Measurements from ENCODE around the gene CRABP2.

The CRABP2 gene

GRCh38 chr1:156667968-156668709 is 37.2 kb downstream of the CRABP2 start:
- no peak for DNase-seq (ENCODE audit: low spot score)

DNA sequence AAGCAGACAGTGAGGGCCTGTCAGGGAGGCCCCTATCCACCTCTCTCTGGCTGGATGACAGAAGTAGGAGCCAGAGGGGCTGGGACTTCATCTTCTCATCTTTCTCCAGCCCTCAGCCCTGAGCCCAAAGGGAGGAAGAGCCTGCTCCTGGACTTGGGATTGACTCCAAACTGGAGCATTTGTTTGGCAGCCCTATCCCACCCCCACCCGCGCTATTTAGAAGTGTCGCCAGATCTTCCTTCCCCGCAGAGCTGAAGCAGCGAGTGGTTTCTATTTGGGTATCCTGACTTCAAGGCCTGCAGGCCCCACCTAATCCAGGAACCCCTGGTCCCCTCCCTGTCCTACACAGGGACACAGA is 37.8 kb downstream of the CRABP2 start:
- DNase-seq (ENCODE audit: low spot score), result no peak

DNA sequence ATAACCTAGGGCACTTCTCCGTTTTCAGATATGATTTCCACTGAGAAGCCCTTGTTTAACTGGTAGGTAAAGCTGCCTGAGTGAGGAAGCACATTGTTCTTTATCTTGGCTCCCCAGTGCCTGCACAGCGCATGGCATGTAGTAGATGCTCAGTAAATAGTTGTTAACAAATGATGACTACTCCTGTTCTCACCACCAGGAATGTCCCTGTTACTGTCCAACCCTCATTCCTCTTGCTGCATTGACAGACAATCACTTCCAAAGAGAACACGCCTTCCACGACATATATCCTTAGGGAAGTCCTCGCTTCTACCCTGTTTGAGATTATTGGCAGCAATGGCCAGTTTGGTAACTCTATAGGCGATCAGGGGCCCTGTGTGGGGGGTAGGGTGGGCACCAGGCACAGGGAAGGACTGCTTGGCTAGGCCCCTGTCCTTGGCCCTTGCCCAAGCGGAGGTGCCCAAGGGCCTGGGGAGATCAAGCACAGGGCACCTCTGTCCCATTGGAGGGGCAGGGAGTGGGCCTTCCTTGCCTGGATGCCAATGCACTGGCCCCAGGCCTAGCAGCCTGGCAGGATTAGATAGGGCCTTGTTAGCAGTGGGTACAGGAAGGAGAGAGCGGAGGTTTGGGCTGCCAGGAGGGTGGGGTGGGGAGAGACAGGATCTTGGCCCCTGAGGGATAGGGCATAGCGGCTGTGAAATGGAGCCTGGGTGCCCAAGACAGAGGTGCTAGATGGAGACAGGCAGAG is 38.3 kb downstream of the CRABP2 start:
- DNase-seq (ENCODE audit: low spot score), result no peak

GRCh38 chr1:156665539-156665938 is 39.8 kb downstream of the CRABP2 start:
- DNase-seq (ENCODE audit: low spot score), result no peak

- DNase-seq (ENCODE audit: low spot score), result no peak
Observed at GRCh38 chr1:156664767-156665411, 40.5 kb downstream of the CRABP2 start.

DNA sequence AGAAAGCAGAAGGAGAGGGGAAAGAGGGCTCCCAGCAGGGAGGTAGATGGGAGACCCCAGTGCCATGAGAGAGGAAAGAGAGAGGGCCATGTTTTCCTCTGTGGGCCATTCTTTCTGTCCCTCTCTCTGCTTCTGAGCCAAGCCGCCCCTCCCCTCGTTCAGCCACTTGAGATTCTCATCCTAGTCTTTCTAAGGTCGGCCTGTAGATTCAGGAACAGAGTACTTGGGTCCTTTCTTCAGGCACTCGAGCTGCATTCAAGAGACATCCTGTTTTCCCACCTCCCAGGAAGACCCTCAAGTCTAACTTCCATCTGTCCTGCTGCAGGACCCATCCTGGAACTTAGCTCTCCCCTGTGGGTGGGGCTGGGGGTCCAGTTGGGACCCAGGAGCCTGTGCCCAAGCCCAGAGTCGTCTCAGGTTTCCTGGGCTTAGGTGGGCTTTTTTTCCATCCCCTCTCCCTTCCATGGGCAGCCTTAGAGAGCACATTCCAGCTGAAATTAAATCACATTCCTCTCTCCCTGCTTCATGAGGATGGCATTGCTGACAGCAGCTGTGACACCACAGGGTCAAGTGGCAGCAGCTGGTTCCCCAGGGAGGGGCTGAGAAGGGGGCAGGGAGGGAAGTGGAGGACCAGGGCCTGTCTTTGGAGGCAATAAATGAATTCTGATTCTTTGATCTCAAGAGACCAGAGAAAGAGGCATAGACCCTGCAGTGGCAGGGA is 41.2 kb downstream of the CRABP2 start:
- no peak for DNase-seq (ENCODE audit: low spot score)

DNA sequence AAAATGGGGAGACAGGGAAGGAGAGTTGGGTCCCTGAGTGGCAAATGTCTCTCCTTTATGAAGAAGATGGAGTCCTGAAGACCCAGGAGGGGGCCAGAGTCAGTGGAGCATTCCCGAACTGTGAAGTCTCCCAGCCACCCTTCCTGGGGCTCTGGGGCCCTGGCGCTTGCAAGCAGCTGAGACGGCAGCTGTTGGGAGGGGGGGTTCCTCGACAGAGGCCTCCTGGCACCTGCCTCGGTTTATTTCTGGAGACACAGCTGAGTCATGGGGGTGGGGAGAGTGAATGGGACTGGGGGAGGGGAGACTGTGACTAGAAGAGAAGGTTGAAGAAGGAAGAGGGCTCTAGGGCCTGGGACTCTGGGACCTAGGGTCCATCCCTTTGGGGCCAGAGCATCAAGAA is 42.2 kb downstream of the CRABP2 start:
- DNase-seq (ENCODE audit: low spot score), result no peak

DNA sequence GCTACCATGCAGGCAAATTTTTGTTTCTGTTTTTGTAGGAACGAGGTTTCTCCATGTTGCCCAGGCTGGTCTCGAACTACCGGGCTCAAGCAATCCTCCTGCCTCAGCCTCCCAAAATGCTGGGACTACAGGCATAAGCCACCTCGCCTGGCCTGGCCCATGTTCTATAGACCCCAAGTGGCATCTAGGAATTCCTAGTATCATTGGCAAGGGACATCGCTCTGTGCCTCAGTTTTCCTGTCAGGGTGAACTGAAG is 42.7 kb downstream of the CRABP2 start:
- no peak for DNase-seq (ENCODE audit: low spot score)

DNA sequence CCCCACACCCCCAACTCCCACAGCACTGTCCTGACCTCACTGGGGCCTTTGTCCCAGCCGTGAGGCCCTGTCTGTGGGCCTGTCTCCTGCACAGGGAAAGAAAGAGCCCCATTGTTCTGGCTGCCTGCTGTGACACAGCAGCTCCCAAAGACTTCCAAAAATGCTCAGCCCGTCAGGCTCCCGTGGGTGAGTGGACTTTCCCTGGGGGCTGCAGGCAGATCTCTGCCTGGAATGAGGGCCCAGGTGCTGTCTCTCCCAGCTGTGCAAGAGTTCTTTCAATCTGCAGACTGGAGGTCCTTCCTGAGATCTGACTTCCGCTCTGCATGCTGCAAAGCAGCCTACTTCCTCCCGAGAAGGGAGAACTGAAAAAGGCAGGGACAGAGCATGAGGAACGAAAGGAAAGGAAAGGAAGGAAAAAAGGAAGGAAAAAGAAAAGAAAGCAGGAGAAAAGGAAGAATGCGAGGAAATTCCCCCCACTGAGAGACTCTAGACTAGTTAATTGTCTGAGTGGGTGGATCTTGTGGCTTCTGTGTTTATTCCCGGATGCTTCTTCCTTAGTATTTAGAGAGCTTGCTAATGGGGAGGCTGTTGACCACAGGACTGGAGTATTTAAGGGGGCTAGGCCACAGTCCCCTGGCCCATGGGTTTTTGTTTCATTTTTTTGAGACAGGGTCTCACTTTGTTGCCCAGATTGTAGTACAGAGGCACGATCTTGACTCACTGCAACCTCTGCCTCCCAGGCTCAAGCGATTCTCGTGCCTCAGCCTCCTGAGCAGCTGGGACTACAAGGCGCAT is 43.2 kb downstream of the CRABP2 start:
- DNase-seq (ENCODE audit: low spot score), result no peak

GRCh38 chr1:156660752-156661112 is 44.7 kb downstream of the CRABP2 start:
- DNase-seq (ENCODE audit: low spot score), result no peak

GRCh38 chr1:156659988-156660751 is 45.2 kb downstream of the CRABP2 start:
- DNase-seq (ENCODE audit: low spot score), result peak; percentile 99

DNA sequence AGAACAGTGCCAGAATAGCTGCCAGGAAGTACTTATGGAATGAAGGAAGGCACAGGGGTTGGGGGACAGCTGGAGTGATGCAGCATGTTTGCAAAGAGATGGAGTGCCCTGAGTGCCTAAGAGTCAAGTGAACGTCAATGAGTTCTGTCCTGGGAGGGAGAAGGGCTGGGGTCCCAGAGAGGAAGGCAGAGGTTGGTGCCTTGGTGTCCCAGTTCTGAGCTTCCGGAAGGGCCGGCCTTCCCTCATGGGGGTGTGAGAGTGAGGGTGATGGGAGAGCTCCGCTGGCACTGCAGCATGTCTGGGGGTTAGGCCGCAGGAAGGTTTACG is 45.8 kb downstream of the CRABP2 start:
- DNase-seq (ENCODE audit: low spot score), result no peak

GRCh38 chr1:156658945-156659574 is 46.3 kb downstream of the CRABP2 start:
- no peak for DNase-seq (ENCODE audit: low spot score)

- DNase-seq (ENCODE audit: low spot score), result no peak
Observed at GRCh38 chr1:156658496-156658895, 46.9 kb downstream of the CRABP2 start.

DNA sequence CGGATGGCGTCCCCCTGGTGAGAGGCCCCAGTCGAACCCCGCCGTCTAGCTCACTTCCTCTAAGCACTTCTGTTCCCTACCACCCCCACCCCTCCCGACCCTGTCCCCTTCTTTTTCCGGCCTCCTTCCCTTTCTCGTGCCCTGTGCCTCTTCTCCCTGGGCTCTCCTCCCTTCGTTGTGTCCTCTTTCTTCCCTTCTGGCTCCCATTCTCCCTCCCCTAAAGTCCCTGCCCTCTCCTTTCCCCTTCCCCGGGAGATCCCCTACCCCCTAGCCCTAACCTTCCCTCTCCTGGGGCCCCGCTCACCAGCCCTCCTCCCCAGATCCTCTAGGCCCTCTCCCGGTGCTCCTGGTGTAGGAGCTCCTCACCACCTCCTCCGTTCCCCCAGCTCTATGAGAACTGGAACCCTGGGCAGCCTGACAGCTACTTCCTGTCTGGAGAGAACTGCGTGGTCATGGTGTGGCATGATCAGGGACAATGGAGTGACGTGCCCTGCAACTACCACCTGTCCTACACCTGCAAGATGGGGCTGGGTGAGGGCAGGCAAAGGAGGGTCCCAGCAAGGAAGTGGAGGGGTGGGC is 47.6 kb downstream of the CRABP2 start:
- DNase-seq (ENCODE audit: low spot score), result no peak

- peak; percentile 93 for DNase-seq (ENCODE audit: low spot score)
Observed at GRCh38 chr1:156656806-156657740, 48.3 kb downstream of the CRABP2 start.

GRCh38 chr1:156655904-156656516 is 49.4 kb downstream of the CRABP2 start:
- DNase-seq (ENCODE audit: low spot score), result no peak

DNA sequence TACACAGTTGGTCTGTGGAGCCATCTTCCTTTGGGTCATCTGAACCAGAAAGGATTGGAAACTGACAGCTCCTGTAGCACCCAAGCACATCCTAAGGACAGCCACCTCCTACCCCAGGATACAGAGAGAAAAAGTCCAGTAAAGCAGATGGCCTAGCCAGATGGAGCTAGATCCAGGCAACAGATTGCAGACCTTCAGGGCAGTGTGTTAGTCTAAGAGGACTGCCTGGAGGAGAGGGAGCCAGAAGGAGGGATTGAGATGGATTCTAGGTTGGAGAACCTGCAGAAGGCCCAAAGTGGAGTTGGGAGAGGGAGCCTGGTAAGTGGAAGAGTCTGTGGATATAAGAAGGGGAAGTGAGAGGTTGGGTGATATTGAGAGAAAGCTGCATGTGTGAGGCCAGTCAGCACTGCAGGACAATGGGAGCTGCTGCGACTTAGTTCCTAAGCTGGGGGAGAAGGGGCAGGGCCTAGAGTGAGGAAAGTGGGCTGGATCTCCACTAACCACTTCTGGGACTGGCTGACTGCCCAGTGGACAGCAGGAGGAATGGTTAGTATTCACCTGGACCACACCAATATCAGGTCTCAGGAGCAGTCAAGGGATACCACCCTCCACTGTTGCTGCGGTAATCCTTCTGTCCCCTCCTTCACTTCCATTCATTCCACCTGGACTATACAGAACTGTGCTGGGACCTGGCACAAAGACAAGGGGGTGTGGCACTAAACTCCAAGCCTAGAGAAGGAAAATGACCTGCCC is 50.1 kb downstream of the CRABP2 start:
- DNase-seq (ENCODE audit: low spot score), result no peak

Measured in HuH-7.5 (cell line).